ENCODE results near the gene TUBA1B.

Gene TUBA1B

DNA sequence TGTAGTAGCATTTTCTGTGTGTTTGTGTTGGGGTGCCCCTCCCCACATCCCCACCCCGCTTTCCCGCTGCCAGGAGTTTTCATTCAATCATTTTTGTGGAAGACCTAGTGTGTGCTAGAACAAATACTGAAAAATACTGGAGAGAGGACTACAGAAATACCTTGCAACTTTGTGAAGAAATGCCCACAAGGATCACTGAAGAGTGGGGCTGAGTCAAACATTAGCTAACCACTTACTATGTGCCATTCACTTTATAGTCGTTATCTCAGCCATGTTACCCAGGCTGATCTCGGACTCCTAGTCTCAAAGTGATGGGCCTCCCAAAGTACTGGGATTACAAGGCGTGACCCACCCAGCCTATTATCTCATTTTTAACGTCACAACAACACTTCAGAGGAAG lies 20.0 kb downstream of the TUBA1B start:
- POLR2A ChIA-PET, result interaction anchor here (0.6 to 4.0 kb wide), 5 partner anchors 11 to 41 kb away, joined by 3 to 33 read pairs (median 4); partner anchors contain the start of genes RHEBL1 and TUBA1B
- no peak for DNase-seq (ENCODE audit: extremely low spot score)
- TF ChIP-seq, protein P1, sequence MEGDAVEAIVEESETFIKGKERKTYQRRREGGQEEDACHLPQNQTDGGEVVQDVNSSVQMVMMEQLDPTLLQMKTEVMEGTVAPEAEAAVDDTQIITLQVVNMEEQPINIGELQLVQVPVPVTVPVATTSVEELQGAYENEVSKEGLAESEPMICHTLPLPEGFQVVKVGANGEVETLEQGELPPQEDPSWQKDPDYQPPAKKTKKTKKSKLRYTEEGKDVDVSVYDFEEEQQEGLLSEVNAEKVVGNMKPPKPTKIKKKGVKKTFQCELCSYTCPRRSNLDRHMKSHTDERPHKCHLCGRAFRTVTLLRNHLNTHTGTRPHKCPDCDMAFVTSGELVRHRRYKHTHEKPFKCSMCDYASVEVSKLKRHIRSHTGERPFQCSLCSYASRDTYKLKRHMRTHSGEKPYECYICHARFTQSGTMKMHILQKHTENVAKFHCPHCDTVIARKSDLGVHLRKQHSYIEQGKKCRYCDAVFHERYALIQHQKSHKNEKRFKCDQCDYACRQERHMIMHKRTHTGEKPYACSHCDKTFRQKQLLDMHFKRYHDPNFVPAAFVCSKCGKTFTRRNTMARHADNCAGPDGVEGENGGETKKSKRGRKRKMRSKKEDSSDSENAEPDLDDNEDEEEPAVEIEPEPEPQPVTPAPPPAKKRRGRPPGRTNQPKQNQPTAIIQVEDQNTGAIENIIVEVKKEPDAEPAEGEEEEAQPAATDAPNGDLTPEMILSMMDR (IDR thresholded peaks at IDR 0.05; ENCODE audit: control extremely low read depth, extremely low read depth, low read depth, missing control alignments), result no peak
- CTCF ChIA-PET, result interaction anchor here (0.7 to 19.5 kb wide), 9 partner anchors 10 to 46 kb away, joined by 3 to 369 read pairs (median 5); partner anchors contain the start of genes DHH and TUBA1B

DNA sequence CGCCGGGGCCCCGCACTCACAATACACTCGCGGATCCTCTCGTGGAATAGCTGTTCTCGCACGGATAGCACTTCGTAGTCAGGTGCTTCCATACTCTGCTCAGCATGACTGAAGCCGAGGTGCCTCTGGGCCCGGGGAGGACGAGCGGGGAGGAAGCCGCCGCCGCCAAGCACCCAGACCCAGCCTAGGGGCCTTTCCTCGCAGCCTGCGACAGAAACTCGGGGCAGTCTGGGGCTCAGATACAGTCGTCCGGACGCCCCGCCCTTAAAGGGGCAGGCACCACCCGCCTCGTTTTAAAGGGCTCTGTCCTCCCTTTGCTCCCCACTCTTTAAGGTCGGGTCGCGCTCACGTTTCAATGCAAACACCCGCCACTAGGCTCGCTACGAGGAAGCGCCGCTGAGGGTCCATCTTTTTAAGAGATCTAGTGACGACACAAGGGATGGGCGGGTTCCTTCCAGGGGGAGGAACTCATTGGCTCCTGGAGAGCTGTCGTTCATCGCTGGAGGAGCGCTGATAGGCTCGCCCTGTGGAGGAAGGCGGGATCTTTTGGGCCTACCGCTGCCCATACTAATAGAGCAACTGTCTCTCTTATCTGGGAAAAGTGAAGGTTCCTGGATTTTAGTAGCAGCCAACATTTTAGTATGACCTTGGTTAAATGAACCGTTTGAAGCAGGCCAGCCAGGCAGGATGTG lies 20.6 kb downstream of the TUBA1B start, which contains the start of gene LMBR1L:
TSS of gene LMBR1L (minus strand) at position 384 of the 692 bp plus-strand sequence. CDS start at position 92, 292 bp downstream.
- TF ChIP-seq, protein P1 (IDR thresholded peaks at IDR 0.05; ENCODE audit: control extremely low read depth, extremely low read depth, low read depth, missing control alignments), result peak; percentile 9
- DNase-seq (ENCODE audit: extremely low spot score), result peak; percentile 99
- ChIA-PET POLR2A (interaction anchor here (0.5 to 4.0 kb wide), 7 partner anchors 10 to 41 kb away, joined by 3 to 33 read pairs (median 4); partner anchors contain the start of genes RHEBL1 and TUBA1B), CTCF (interaction anchor here (0.7 to 19.5 kb wide), 10 partner anchors 9 to 125 kb away, joined by 3 to 369 read pairs (median 5); partner anchors contain the start of genes DHH and TUBA1B)

DNA sequence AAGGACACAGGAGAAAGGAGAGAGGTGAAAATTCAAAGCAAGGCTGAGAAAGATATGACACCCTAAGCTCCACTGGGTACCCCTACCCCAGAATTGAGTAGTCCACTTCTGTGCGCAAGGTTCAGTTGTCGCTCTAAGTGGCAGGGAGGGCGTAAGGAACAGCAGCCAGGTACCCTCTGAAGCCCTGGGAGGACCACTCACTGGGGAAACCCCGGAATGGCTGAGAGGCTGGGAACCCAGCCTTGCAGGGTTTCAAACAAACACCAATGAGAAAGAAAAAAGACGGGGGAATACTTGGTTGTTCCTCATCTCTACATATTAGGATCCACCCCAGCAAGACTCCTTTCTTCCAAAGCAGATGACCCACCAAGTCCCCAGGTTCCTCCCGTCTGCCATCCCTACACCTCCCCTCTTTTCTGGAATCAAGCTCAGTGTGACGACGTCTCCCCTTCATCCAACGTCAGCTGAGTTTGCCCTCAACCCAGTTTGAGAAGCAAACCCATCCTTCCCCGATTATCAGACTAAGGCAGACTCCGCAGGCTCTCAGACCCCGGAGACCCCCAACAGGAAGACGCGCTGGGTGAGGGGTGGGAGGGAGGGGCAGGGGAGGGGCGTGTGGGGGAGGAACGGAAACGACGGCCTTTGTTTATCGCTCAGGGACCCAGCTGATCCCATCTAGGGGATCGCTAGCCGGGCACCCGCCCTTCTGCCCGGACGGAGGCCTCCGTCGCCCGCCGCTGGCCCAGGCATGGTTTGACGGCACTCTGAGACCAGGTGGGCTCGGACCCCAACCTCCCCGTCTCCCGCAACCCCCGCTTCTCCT lies 21.3 kb downstream of the TUBA1B start:
- no peak for DNase-seq (ENCODE audit: extremely low spot score)
- CTCF ChIA-PET, result interaction anchor here (0.8 to 19.5 kb wide), 11 partner anchors 10 to 126 kb away, joined by 3 to 369 read pairs (median 5); partner anchors contain the start of genes DHH and TUBA1B
- TF ChIP-seq, protein P1 (IDR thresholded peaks at IDR 0.05; ENCODE audit: control extremely low read depth, extremely low read depth, low read depth, missing control alignments), result no peak
- POLR2A ChIA-PET, result interaction anchor here (0.5 to 4.0 kb wide), 9 partner anchors 9 to 85 kb away, joined by 3 to 33 read pairs (median 4); partner anchors contain the start of genes RHEBL1 and TUBA1B

DNA sequence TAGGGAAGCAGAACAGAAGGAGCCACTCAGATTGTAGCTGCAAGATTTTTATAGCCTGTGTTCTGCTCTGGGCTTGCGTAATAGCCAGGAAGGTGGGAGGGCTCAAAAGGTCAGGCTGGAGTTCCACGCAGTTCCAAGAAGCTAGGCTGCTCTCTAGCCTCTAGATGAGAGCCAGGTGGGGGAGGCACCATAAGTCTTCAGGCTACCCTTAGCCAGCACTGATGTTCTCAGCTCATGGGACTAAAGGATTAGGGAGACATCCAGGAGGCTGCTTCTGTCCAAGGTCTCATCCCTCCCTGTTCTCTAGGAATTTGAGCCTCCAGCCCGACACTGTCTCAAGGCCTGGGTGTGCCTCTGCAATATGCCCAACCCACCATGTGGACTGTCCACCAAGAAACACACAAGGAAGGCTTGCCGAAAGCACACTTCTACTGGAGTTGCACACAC lies 22.2 kb downstream of the TUBA1B start:
- TF ChIP-seq, protein P1 (IDR thresholded peaks at IDR 0.05; ENCODE audit: control extremely low read depth, extremely low read depth, low read depth, missing control alignments), result no peak
- CTCF ChIA-PET, result interaction anchor here (1.1 to 19.5 kb wide), 7 partner anchors 8 to 65 kb away, joined by 3 to 369 read pairs (median 85); partner anchors contain the start of genes DHH and TUBA1B
- POLR2A ChIA-PET, result interaction anchor here (0.5 to 4.0 kb wide), 4 partner anchors 22 to 632 kb away, joined by 3 to 33 read pairs (median 10); partner anchors contain the start of genes TMBIM6 and TUBA1B
- DNase-seq (ENCODE audit: extremely low spot score), result no peak

DNA sequence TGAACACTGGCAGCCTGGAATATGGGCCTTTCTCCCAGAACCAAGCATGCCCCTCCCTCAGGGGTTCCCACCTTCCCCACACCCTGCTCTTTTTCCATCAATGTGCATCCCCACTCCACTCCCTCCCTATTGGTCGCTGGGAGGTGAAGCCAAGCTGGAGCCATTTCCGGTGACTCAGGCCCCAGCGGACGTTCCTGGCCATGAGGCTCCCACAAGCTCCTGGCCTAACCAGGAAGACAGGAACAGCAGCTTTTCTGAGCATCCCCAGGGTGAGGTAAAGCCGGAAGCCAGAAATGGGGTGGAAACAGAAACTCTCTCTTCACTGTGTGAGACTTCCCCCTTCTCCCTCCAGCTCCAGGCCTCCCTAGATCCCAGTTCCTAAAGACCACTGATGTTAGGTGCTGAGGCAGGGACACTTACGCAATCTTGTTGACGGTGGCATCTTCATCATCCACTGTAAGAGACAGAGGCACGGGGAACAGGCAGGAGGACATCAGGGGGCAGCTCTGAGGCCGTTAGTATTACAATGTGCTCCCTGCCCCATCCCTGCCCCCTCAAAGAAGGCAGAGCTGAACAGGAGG lies 25.6 kb downstream of the TUBA1B start:
- POLR2A ChIA-PET, result interaction anchor here (0.9 to 2.0 kb wide), 2 partner anchors 26 to 36 kb away, joined by 3 to 9 read pairs; partner anchors contain the start of genes RHEBL1 and TUBA1B
- CTCF ChIA-PET, result interaction anchor here (0.9 to 19.5 kb wide), 10 partner anchors 10 to 130 kb away, joined by 3 to 369 read pairs (median 7); partner anchors contain the start of genes DHH, RHEBL1 and TUBA1B
- TF ChIP-seq, protein P1 (IDR thresholded peaks at IDR 0.05; ENCODE audit: control extremely low read depth, extremely low read depth, low read depth, missing control alignments), result no peak
- DNase-seq (ENCODE audit: extremely low spot score), result no peak

All from GM10248 (cell line).